HG03159 (cell line): ENCODE data around the gene DAB2IP.
"Not testable (repeated sequence)": the region's sequence is repeated elsewhere in the genome, so short reads cannot be mapped to it uniquely, and the experiment has no call there.

Source experiments
- ATAC-seq: cut with Tn5 transposase; IDR thresholded peaks from one replicate; pipeline ENCODE4 v1.9.1; 2021; ENCODE audit warnings: mild to moderate bottlenecking, moderate library complexity; ENCODE audit not compliant: unreplicated experiment

DAB2IP gene

GRCh38 chr9:121741228-121741918 lies 89.9 kb downstream of the DAB2IP start:
- no peak for ATAC-seq

- ATAC-seq = not testable (repeated sequence)
Observed at GRCh38 chr9:121741919-121742283, 90.5 kb downstream of the DAB2IP start.

- no peak for ATAC-seq
Observed at GRCh38 chr9:121742923-121743322, 91.5 kb downstream of the DAB2IP start.

- no peak for ATAC-seq
Observed at GRCh38 chr9:121743441-121744001, 92.1 kb downstream of the DAB2IP start.

- no peak for ATAC-seq
Observed at GRCh38 chr9:121744002-121744686, 92.7 kb downstream of the DAB2IP start.

- ATAC-seq = no peak
Observed at GRCh38 chr9:121744687-121745395, 93.4 kb downstream of the DAB2IP start.

GRCh38 chr9:121745396-121745695 lies 93.9 kb downstream of the DAB2IP start:
- ATAC-seq = no peak

GRCh38 chr9:121746411-121746810 lies 95.0 kb downstream of the DAB2IP start:
- ATAC-seq = no peak

- ATAC-seq = no peak
Observed at GRCh38 chr9:121746866-121747265, 95.4 kb downstream of the DAB2IP start.

GRCh38 chr9:121748074-121748473 lies 96.6 kb downstream of the DAB2IP start:
- ATAC-seq = no peak

GRCh38 chr9:121748727-121749423 lies 97.4 kb downstream of the DAB2IP start:
- ATAC-seq = no peak

- no peak for ATAC-seq
Observed at GRCh38 chr9:121749614-121750013, 98.2 kb downstream of the DAB2IP start.

GRCh38 chr9:121750259-121750714 lies 98.9 kb downstream of the DAB2IP start:
- ATAC-seq = no peak

- ATAC-seq = no peak
Observed at GRCh38 chr9:121750715-121751623, 99.5 kb downstream of the DAB2IP start.

GRCh38 chr9:121751686-121752445 lies 100.4 kb downstream of the DAB2IP start:
- ATAC-seq = no peak

- ATAC-seq = no peak
Observed at GRCh38 chr9:121752929-121753328, 101.5 kb downstream of the DAB2IP start.

- no peak for ATAC-seq
Observed at GRCh38 chr9:121753802-121754654, 102.6 kb downstream of the DAB2IP start.

- ATAC-seq = no peak
Observed at GRCh38 chr9:121754655-121755436, 103.4 kb downstream of the DAB2IP start.
